Stimulated activated CD8-positive, alpha-beta memory T cell treated with anti-CD3 and anti-CD28 coated beads, Interleukin-7, amount 100 ng/mL, for 4 hours (primary cell): Measurements from ENCODE around the gene SLC27A4.

ENCODE experiments used
- DNase-seq, 2 donors: peaks; one replicate each; pipeline ENCODE4 v3.0.0-alpha.2; 2020; ENCODE audit warnings: low read depth in 2 of 2

SLC27A4 gene

GRCh38 chr9:128391956-128392301, 51.6 kb downstream of the SLC27A4 start:
- DNase-seq = no peak

DNA sequence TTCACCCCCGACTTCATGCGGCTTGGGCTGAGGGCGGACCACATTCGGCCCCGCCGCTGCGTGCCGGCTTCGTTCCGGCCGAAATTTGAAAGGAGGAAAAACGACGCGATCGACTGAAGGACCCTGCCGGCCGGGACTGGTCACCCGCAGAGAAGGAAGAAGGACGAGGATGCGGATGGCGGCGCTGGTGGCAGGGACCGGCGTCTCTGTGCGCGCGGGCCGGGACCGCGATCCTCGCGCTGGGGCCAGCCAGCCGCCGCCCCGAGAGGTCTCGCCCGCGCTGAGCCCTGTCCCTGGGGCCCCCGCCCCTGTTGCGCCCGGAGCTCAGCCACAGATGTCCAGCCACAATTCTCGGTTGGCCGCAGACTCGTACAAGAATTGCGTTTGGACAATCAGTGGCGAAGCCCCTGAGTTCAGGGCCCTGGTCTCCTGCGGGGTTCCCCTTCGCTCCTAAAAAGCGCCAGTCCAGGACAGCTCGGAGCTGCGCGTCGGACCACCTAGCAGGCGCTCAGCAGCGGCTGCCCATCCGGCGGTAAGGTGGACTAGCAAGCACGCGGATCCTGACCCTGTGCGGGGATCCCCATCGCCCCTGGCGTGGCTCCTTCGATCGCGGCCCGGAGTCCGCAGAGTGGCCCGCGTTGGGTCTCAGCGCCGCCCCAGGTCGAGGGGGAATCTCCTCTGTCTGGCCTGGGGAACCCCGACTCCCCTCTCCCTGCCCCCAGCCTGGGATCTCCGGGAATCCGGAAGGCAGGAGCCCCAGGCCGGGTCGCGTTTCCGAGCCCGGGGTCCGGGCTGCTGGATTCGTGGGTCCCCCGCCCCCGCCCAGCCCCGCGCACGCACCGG, 52.2 kb downstream of the SLC27A4 start:
- DNase-seq = no peak

GRCh38 chr9:128393145-128393775, 52.9 kb downstream of the SLC27A4 start:
- no peak for DNase-seq

DNA sequence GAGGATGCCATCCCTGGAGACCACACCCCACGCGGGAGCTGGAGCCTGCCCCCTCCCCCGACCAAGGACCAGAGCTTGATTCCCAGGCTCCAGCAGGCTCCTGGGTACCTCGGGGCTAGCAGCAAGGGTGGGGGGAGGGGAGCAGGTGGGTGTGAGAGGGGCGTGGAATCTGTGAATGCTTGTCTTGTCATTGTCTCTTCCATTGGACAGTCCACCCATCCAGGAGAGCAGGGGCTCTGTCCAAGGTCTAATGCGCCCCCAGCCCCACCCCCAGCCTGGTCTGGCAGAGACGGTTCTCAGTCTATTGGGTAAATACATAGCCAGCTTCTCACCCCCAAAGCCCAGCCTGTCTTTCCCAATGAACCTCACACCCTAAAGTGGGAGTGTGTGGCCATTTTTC, 53.6 kb downstream of the SLC27A4 start:
- no peak for DNase-seq

DNA sequence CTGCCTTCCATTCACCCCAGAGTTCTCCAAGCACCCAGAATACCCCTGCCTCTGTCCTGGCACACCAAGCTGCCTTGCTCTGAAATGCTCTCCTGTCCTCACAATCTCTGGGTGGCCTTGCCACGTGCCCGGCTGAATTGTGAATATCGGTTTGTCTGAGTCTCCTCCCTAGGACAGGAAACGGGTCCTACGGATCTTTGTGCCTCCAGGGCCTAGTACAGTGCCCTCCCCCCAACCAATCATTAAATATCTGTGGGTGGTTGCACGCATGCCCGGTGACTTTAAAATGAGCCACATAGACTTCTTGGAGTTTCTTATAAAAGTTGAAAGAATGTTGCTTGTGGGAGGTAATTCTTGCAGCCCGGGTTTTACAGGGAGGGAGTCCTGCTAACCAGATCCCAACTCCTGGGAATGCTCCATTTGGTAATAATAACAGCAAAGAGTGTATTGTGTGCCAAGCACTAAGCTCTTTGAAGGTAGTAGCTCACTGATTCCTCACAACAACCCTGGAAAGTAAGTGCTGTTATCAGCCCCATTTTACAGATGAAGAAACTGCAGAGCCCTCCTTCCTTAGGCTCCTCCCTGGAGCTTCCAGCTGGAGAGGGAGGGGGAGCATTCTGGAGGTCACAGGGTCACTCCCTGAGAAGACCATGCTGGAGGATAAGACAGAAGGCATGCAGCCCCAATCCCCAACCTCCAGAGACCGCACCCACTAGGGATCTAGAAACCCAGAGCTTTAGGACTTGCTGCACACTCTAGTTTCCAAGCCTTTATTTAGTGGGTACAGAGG, 54.2 kb downstream of the SLC27A4 start:
- DNase-seq = no peak

- no peak for DNase-seq
Measured at GRCh38 chr9:128396970-128397613, 56.8 kb downstream of the SLC27A4 start.

GRCh38 chr9:128397831-128398230, 57.5 kb downstream of the SLC27A4 start:
- DNase-seq = no peak

DNA sequence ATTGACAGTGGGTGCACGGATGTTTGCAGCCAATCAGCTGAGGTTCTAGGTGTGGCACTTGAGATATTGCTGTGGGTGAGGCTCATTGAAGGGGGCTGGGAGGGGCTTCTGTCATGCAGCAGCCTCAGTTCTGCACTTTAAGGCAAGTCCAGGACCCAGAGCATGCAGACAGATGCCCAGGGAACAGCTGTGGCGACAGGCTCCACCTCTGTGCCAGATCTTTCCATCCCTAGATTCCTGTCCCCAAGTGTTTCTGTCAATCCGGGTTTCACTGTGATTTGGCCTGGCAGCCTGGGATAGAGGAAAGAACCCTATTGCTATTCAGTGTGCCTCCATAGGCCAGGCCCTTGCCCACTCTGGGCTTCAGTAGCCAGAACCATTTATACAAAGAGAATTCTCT, 59.5 kb downstream of the SLC27A4 start:
- no peak for DNase-seq

DNA sequence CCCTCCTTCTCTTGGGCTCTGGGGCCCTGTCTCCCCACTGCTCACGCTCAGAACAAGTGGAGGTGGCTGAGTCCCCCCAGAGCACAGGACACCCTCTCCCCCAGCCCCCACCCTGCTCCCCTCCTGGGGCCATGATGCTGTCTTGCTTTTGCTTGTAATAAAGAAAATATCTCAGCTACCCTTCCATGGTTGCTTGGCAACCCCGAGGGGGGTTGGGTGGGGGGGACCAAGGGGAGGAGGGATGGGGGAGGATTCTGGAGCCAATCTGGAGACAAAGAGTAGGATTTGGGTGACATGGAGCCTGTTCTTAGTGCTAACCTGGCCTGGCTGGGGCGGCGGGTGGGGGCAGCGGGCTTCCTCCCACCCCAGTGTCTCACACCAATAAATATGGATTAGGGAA, 64.2 kb downstream of the SLC27A4 start:
- DNase-seq = no peak

GRCh38 chr9:128405077-128405779, 64.9 kb downstream of the SLC27A4 start:
- no peak for DNase-seq

DNA sequence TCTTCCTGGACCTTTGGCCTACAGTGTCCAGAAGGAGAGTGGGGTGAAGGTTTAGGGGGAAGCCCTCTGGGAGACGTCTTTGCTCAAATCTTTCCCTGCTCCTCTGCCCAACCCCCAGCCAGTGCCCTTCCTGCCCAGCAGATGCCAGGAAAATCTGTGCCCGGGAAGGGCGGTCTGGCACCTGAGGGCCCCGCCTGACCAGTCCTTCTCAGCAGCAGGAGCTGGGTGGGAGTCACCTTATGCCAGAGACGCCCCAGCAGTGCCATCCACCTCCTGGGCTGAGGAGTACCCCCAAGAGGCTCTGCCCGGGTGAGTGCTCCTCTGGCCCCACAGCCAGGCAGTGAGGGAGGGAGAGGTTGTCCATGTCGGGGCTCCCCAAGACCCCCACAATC, 65.4 kb downstream of the SLC27A4 start:
- DNase-seq = no peak

- DNase-seq = no peak
Measured at GRCh38 chr9:128406848-128407391, 66.6 kb downstream of the SLC27A4 start.

- no peak for DNase-seq
Measured at GRCh38 chr9:128408963-128409431, 68.7 kb downstream of the SLC27A4 start.

- no peak for DNase-seq
Measured at GRCh38 chr9:128409450-128409849, 69.1 kb downstream of the SLC27A4 start.

DNA sequence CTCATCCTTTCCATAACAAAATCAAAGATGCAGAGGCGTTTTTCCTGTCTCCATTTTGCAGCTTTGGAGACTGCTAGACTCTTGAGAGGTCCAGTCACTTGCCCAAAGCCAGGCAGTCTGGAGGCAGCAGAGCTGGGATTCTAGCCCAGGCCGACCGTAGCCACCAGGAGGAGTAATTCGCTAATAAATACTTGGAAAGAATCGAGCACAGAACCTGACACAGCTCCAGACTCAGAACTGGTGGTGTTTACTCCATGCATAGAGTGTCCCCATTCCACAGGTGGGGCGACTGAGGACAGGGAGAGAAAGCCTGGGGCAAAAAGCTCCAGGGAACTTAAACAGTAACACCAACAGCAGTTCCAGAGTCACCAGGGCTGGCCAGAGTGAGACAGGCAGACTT, 69.7 kb downstream of the SLC27A4 start:
- no peak for DNase-seq
